NB4 (cell line): ENCODE results near the gene PRSS56.

Source experiments
- DNase-seq: peaks from one replicate; pipeline ENCODE4 v3.0.0; 2010; ENCODE audit warnings: low read depth
- H3K4me3 ChIP-seq: one replicate; pipeline ENCODE4 v1.5.1; 2011; ENCODE audit warnings: mild to moderate bottlenecking, low read depth, low read length, moderate library complexity
- CTCF ChIP-seq: IDR thresholded peaks from one replicate; pipeline ENCODE4 v1.5.1; 2012; ENCODE audit warnings: low read depth, low read length
- MAX ChIP-seq: IDR thresholded peaks from 2 replicates; pipeline ENCODE4 v1.6.1; 2011; ENCODE audit warnings: low read depth, low read length
- MYC ChIP-seq: IDR thresholded peaks from 2 replicates; pipeline ENCODE4 v1.6.1; 2011; ENCODE audit warnings: low read depth, low read length
- POLR2A ChIP-seq: IDR thresholded peaks from 2 replicates; pipeline ENCODE4 v1.6.1; 2011; ENCODE audit warnings: mild to moderate bottlenecking; ENCODE audit not compliant: insufficient read length; ENCODE audit errors: extremely low read depth

Gene PRSS56

GRCh38 chr2:232522623-232523401, 2.6 kb downstream of the PRSS56 start:
- no peak overlapping the region for H3K4me3 ChIP-seq
- no peak for TF ChIP-seq MAX
- no peak for TF ChIP-seq CTCF
- no peak for TF ChIP-seq MYC
- no peak for TF ChIP-seq POLR2A
- DNase-seq = no peak

- H3K4me3 ChIP-seq = no peak overlapping the region
- no peak for DNase-seq
- TF ChIP-seq MYC (no peak), CTCF (no peak), MAX (no peak), POLR2A (no peak)
These were observed 3.2 kb downstream of the PRSS56 start for GRCh38 chr2:232523402-232523681.

GRCh38 chr2:232523682-232524597, 3.8 kb downstream of the PRSS56 start:
- H3K4me3 ChIP-seq = no peak overlapping the region
- peak; percentile 55 for TF ChIP-seq CTCF
- TF ChIP-seq MAX = no peak

GRCh38 chr2:232524771-232525170, 4.6 kb downstream of the PRSS56 start:
- TF ChIP-seq MYC (no peak), POLR2A (no peak), CTCF (no peak), MAX (no peak)
- H3K4me3 ChIP-seq = no peak overlapping the region
- no peak for DNase-seq

More at GRCh38 chr2:232523682-232524597, 3.8 kb downstream of the PRSS56 start:
- DNase-seq = peak; percentile 90

GRCh38 chr2:232525199-232525598, 5.0 kb downstream of the PRSS56 start:
- no peak for TF ChIP-seq MYC
- no peak for TF ChIP-seq CTCF
- no peak for TF ChIP-seq POLR2A
- TF ChIP-seq MAX = no peak
- no peak overlapping the region for H3K4me3 ChIP-seq
- no peak for DNase-seq
